NCI-H446 (cell line): ENCODE results near the gene ZNF224.

Experiments used
- DNase-seq, 2 experiments: peaks; one replicate each; lab custom pipeline; 2025; lab: John Stamatoyannopoulos, UW

The ZNF224 gene

GRCh38 chr19:44131955-44132354 lies 37.8 kb downstream of the ZNF224 start:
- DNase-seq: no peak

- DNase-seq: peak; percentile 67 to 86
Measured at GRCh38 chr19:44141191-44142058, 47.3 kb downstream of the ZNF224 start, which contains the start of gene ZNF234. TSS of gene ZNF234 (plus strand) at chr19:44141554. CDS start at chr19:44144633, 3,079 bp downstream.

- DNase-seq: no peak
Measured at GRCh38 chr19:44142059-44142433, 47.9 kb downstream of the ZNF224 start.

GRCh38 chr19:44149776-44150175 lies 55.6 kb downstream of the ZNF224 start:
- no peak for DNase-seq

- no peak for DNase-seq
Measured at GRCh38 chr19:44151491-44151890, 57.3 kb downstream of the ZNF224 start.

- DNase-seq: no peak
Measured at GRCh38 chr19:44156475-44156874, 62.3 kb downstream of the ZNF224 start.
